ENCODE measurements around the gene MTMR4. TPM values are rescaled to one million over a fixed set of nuclear protein-coding genes. Genes with fewer than 3 reads are reported as not detected.

The MTMR4 gene
- total and polyA plus RNA-seq, 2 experiments from 2014 or later, result 25.2 to 47.8 TPM

- Histone ChIP-seq H3K9me3 (ENCODE audit: low read depth) (no peaks in the 10 kb centered on the region), H3K36me3 (replicated peaks; ENCODE audit: insufficient read depth, low read depth) (no peaks in the 10 kb centered on the region), H3K4me2 (no peak overlapping the region), H3K9me2 (replicated peaks; ENCODE audit: insufficient read depth) (no peaks in the 10 kb centered on the region), H3K27me3 (no peaks in the 10 kb centered on the region), H3K4me1 (ENCODE audit: insufficient read depth) (peaks cover 22% of the 10 kb centered on the region), H3K79me2 (peaks cover 9% of the 10 kb centered on the region), H3K27ac (no peak overlapping the region), H2AFZ (no peak overlapping the region), H3K4me3 (no peak overlapping the region), H4K20me1 (ENCODE audit: insufficient read depth, poor library complexity, severe bottlenecking) (no peaks in the 10 kb centered on the region)
- DNase-seq (ENCODE audit: low spot score), result peak; percentile 51
- TF ChIP-seq EZH2phosphoT487 (IDR thresholded peaks at IDR 0.05; ENCODE audit: low read depth, severe bottlenecking, unreplicated experiment) (no peak), EZH2 (IDR thresholded peaks at IDR 0.05; ENCODE audit: borderline replicate concordance) (no peak), CTCF (IDR thresholded peaks at IDR 0.05; ENCODE audit: poor library complexity) (peak; percentile 36)
- WGBS (ENCODE audit: low lambda C conversion rate, missing lambda C conversion rate), result 63% methylated on average over 15 of the region's 15 CpGs
Measured at GRCh38 chr17:58520843-58521430, 6.5 kb upstream of the MTMR4 start.

GRCh38 chr17:58517928-58518609 lies 3.6 kb upstream of the MTMR4 start:
- peaks cover 20% of the 10 kb centered on the region for H3K4me1 ChIP-seq (ENCODE audit: insufficient read depth)
- no peaks in the 10 kb centered on the region for H3K9me3 ChIP-seq (ENCODE audit: low read depth)
- H3K79me2 ChIP-seq, result peaks cover 29% of the 10 kb centered on the region
- peak overlapping the region; percentile 79 for H2AFZ ChIP-seq
- H3K9me2 ChIP-seq (replicated peaks; ENCODE audit: insufficient read depth), result no peaks in the 10 kb centered on the region
- H3K36me3 ChIP-seq (replicated peaks; ENCODE audit: insufficient read depth, low read depth), result no peaks in the 10 kb centered on the region
- H3K27me3 ChIP-seq, result no peaks in the 10 kb centered on the region
- no peaks in the 10 kb centered on the region for H4K20me1 ChIP-seq (ENCODE audit: insufficient read depth, poor library complexity, severe bottlenecking)
- WGBS (ENCODE audit: low lambda C conversion rate, missing lambda C conversion rate), result under 1% methylated on average over 39 of the region's 39 CpGs
- H3K4me3 ChIP-seq, result peak overlapping the region; percentile 23
- peak overlapping the region; percentile 78 for H3K4me2 ChIP-seq
- H3K27ac ChIP-seq, result peak overlapping the region; percentile 89
- peak; percentile 100 for DNase-seq (ENCODE audit: low spot score)
- TF ChIP-seq EZH2phosphoT487 (IDR thresholded peaks at IDR 0.05; ENCODE audit: low read depth, severe bottlenecking, unreplicated experiment), result no peak
- TF ChIP-seq CTCF (IDR thresholded peaks at IDR 0.05; ENCODE audit: poor library complexity), result no peak
- TF ChIP-seq EZH2 (IDR thresholded peaks at IDR 0.05; ENCODE audit: borderline replicate concordance), result no peak

- TF ChIP-seq EZH2 (IDR thresholded peaks at IDR 0.05; ENCODE audit: borderline replicate concordance), result no peak
- no peak for TF ChIP-seq EZH2phosphoT487 (IDR thresholded peaks at IDR 0.05; ENCODE audit: low read depth, severe bottlenecking, unreplicated experiment)
- TF ChIP-seq CTCF (IDR thresholded peaks at IDR 0.05; ENCODE audit: poor library complexity), result no peak
- 4% methylated on average over 22 of the region's 27 CpGs for WGBS (ENCODE audit: low lambda C conversion rate, missing lambda C conversion rate)
- Histone ChIP-seq H3K27me3 (no peaks in the 10 kb centered on the region), H3K79me2 (peaks cover 35% of the 10 kb centered on the region), H3K4me2 (peak overlapping the region; percentile 81), H3K4me1 (ENCODE audit: insufficient read depth) (peaks cover 20% of the 10 kb centered on the region), H3K9me2 (replicated peaks; ENCODE audit: insufficient read depth) (no peaks in the 10 kb centered on the region), H3K9me3 (ENCODE audit: low read depth) (no peaks in the 10 kb centered on the region), H3K36me3 (replicated peaks; ENCODE audit: insufficient read depth, low read depth) (no peaks in the 10 kb centered on the region), H3K4me3 (peak overlapping the region; percentile 39), H4K20me1 (ENCODE audit: insufficient read depth, poor library complexity, severe bottlenecking) (no peaks in the 10 kb centered on the region), H3K27ac (peak overlapping the region; percentile 94), H2AFZ (peak overlapping the region; percentile 3)
- DNase-seq (ENCODE audit: low spot score), result no peak
Measured at GRCh38 chr17:58517378-58517927, 3.0 kb upstream of the MTMR4 start.
